Subcutaneous abdominal adipose tissue (tissue), 5 donors: Measurements from ENCODE around the gene LYG2.
"Not testable (repeated sequence)": the region's sequence is repeated elsewhere in the genome, so short reads cannot be mapped to it uniquely, and the experiment has no call there.

Source experiments
- H3K27ac ChIP-seq: one replicate; pipeline ENCODE4 v1.7.0; 2013; ENCODE audit warnings: low read depth, mild to moderate bottlenecking, inconsistent platforms, low read length, moderate library complexity
- H3K27me3 ChIP-seq, 5 donors: one replicate each; pipeline ENCODE4 v1.7.0; 2013; ENCODE audit warnings: low read length in 5 of 5, inconsistent platforms in 1 of 5; ENCODE audit not compliant: control insufficient read depth in 5 of 5, insufficient read depth in 4 of 5
- H3K36me3 ChIP-seq, 5 donors: one replicate each; pipeline ENCODE4 v1.7.0; 2013; ENCODE audit warnings: low read length in 5 of 5; ENCODE audit not compliant: control insufficient read depth in 5 of 5, insufficient read depth in 5 of 5
- H3K4me1 ChIP-seq, 5 donors: one replicate each; pipeline ENCODE4 v1.7.0; 2013; ENCODE audit warnings: low read length in 5 of 5, mild to moderate bottlenecking in 3 of 5, moderate library complexity in 1 of 5; ENCODE audit not compliant: control insufficient read depth in 5 of 5, insufficient read depth in 5 of 5
- H3K4me3 ChIP-seq, 5 donors: one replicate each; pipeline ENCODE4 v1.7.0; 2013; ENCODE audit warnings: low read length in 5 of 5, low read depth in 1 of 5
- H3K9ac ChIP-seq, 5 donors: one replicate each; pipeline ENCODE4 v1.7.0; 2013; ENCODE audit warnings: low read length in 5 of 5, mild to moderate bottlenecking in 4 of 5, moderate library complexity in 3 of 5
- H3K9me3 ChIP-seq, 5 donors: one replicate each; pipeline ENCODE4 v1.7.0; 2013; ENCODE audit warnings: low read length in 5 of 5; ENCODE audit not compliant: control insufficient read depth in 5 of 5
- donor health status: healthy.
- donor health status: healthy.
- donor health status: healthy.
- donor health status: healthy.
- donor health status: healthy.

The LYG2 gene

GRCh38 chr2:99261242-99261641 is 5.8 kb upstream of the LYG2 start:
- Histone ChIP-seq H3K36me3 (peaks cover 0 to 4% (median 0%) of the 10 kb centered on the region in 5 donors), H3K27me3 (no peaks in the 10 kb centered on the region), H3K4me3 (no peak overlapping the region), H3K9ac (no peak overlapping the region), H3K27ac (no peak overlapping the region), H3K4me1 (no peaks in the 10 kb centered on the region), H3K9me3 (no peaks in the 10 kb centered on the region)

GRCh38 chr2:99260184-99260583 is 4.7 kb upstream of the LYG2 start:
- H3K27ac ChIP-seq, result no peak overlapping the region
- no peaks in the 10 kb centered on the region for H3K9me3 ChIP-seq
- peaks cover 0 to 4% (median 0%) of the 10 kb centered on the region in 5 donors for H3K36me3 ChIP-seq
- no peak overlapping the region for H3K4me3 ChIP-seq
- H3K4me1 ChIP-seq, result no peaks in the 10 kb centered on the region
- H3K9ac ChIP-seq, result no peak overlapping the region
- no peaks in the 10 kb centered on the region for H3K27me3 ChIP-seq

- Histone ChIP-seq H3K27me3 (no peaks in the 10 kb centered on the region), H3K4me1 (no peaks in the 10 kb centered on the region), H3K36me3 (peaks cover 0 to 4% (median 0%) of the 10 kb centered on the region in 5 donors), H3K9me3 (no peaks in the 10 kb centered on the region), H3K4me3 (no peak overlapping the region), H3K27ac (no peak overlapping the region), H3K9ac (no peak overlapping the region)
These were observed 4.0 kb upstream of the LYG2 start for GRCh38 chr2:99259465-99259864.

GRCh38 chr2:99256677-99257076 is 1.2 kb upstream of the LYG2 start:
- no peaks in the 10 kb centered on the region for H3K36me3 ChIP-seq
- no peaks in the 10 kb centered on the region for H3K27me3 ChIP-seq
- H3K9ac ChIP-seq, result no peak overlapping the region
- no peak overlapping the region for H3K4me3 ChIP-seq
- H3K4me1 ChIP-seq, result no peaks in the 10 kb centered on the region
- no peaks in the 10 kb centered on the region for H3K9me3 ChIP-seq
- H3K27ac ChIP-seq, result no peak overlapping the region

DNA sequence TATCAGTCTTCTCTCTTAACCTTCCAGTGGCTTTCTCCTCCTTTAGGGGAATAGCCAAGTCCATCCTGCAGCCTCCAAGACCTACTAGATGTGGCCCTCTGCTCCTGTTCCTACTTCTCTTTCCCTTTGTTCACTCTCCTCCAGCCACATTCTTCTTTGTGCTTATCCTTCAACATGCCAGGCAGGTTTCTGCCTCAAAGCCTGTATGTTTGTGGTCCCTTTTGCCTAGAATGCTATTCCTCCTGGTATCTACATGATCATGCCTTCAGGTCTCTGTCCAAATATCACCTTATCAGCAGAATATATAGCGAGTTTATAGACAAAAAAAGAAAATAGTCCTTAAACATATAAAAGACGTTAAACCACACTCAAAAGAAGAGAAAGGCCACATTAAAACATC is 5.5 kb downstream of the LYG2 start:
- H3K27me3 ChIP-seq, result no peaks in the 10 kb centered on the region
- no peak overlapping the region for H3K9ac ChIP-seq
- no peak overlapping the region for H3K4me3 ChIP-seq
- H3K4me1 ChIP-seq, result no peaks in the 10 kb centered on the region
- H3K27ac ChIP-seq, result no peak overlapping the region
- peaks cover 0 to 3% (median 0%) of the 10 kb centered on the region in 5 donors for H3K9me3 ChIP-seq
- peaks cover 0 to 3% (median 0%) of the 10 kb centered on the region in 5 donors for H3K36me3 ChIP-seq

GRCh38 chr2:99242151-99242550 is 13.3 kb downstream of the LYG2 start:
- Histone ChIP-seq H3K27me3 (no peaks in the 10 kb centered on the region), H3K27ac (no peak overlapping the region), H3K9me3 (no peaks in the 10 kb centered on the region), H3K4me3 (no peak overlapping the region), H3K9ac (no peak overlapping the region), H3K4me1 (no peaks in the 10 kb centered on the region), H3K36me3 (peaks cover 0 to 3% (median 0%) of the 10 kb centered on the region in 5 donors)

DNA sequence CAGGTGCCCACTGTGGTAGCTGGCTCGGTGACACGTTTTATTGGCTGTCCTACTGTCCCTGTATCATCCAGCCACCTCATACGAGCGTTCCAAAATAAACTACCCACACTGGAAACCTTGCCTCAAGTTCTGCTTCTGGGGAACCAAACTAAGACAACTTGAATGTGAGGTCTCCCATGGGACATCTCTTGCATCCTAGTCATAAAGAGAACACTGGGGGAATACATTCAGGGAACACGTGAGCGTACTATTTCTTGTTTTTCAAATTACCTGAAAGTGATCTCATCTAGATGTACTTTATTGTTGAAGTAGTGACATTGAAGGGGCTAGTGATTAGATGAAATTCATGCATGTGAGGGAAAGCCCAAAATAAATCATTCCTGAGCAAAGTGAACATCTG is 15.0 kb downstream of the LYG2 start:
- no peak overlapping the region for H3K27ac ChIP-seq
- no peaks in the 10 kb centered on the region for H3K4me1 ChIP-seq
- H3K36me3 ChIP-seq, result no peaks in the 10 kb centered on the region
- no peak overlapping the region for H3K9ac ChIP-seq
- no peaks in the 10 kb centered on the region for H3K27me3 ChIP-seq
- no peaks in the 10 kb centered on the region for H3K9me3 ChIP-seq
- no peak overlapping the region for H3K4me3 ChIP-seq

DNA sequence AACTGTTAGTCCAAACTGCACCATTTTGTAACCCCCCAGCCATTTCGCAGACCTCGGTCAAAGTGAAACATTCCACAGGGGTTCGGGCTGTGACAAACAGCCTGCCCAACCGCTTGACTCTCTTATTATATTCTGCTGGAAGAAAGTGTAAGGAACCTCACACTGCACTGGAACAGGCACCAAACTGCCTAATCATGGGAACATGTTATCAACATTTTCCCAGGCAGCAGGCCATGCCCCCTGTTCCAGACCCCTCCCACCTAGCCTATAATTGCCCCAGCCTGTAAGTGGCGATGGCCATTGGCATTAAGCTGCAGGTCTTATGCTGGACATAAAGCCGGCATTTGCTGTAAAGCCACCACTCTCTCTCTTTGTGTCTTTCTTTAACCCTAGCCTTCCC is 16.9 kb downstream of the LYG2 start:
- Histone ChIP-seq H3K27me3 (no peaks in the 10 kb centered on the region), H3K27ac (no peak overlapping the region), H3K9ac (no peak overlapping the region), H3K4me1 (no peaks in the 10 kb centered on the region), H3K4me3 (no peak overlapping the region), H3K9me3 (no peaks in the 10 kb centered on the region), H3K36me3 (no peaks in the 10 kb centered on the region)

- not testable (repeated sequence) for H3K4me1 ChIP-seq, H3K9ac ChIP-seq, H3K4me3 ChIP-seq, H3K9me3 ChIP-seq, H3K27ac ChIP-seq, H3K36me3 ChIP-seq, H3K27me3 ChIP-seq
These were observed 22.3 kb downstream of the LYG2 start for GRCh38 chr2:99233177-99233576.

DNA sequence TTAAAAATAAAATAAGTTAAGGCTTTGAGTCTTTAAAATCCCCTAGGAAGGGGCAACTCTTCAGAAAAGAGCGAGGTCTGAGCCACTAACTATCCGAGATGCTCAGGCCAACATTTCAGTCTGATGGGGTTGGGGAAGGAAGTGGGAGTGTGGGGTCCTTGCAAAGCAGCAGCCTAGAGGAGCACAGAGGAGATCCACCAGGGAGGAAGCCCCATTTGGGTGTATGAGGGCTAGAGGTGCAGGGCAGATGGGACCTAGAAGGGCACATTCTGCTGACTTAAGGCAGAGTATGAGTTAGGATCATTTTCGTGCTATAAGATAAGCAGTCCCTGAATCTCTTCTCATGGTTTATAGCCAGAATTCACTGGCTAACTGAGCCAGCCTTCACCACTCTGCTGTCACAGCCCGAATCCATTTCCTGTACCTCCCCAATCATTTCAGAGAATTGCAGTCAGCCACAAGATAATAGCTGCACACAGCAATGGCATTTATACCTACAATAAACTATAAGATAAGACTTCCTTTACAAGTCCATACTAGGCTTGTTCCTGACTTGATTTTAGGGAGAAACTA is 37.5 kb downstream of the LYG2 start:
- no peaks in the 10 kb centered on the region for H3K27me3 ChIP-seq
- H3K4me3 ChIP-seq, result no peak overlapping the region
- no peaks in the 10 kb centered on the region for H3K9me3 ChIP-seq
- peaks cover 0 to 4% (median 0%) of the 10 kb centered on the region in 5 donors for H3K36me3 ChIP-seq
- H3K27ac ChIP-seq, result no peak overlapping the region
- H3K4me1 ChIP-seq, result peaks cover 0 to 2% (median 0%) of the 10 kb centered on the region in 5 donors
- no peak overlapping the region for H3K9ac ChIP-seq

- peaks cover 0 to 2% (median 0%) of the 10 kb centered on the region in 5 donors for H3K4me1 ChIP-seq
- no peak overlapping the region for H3K4me3 ChIP-seq
- H3K36me3 ChIP-seq, result peaks cover 0 to 4% (median 0%) of the 10 kb centered on the region in 5 donors
- H3K27me3 ChIP-seq, result no peaks in the 10 kb centered on the region
- no peaks in the 10 kb centered on the region for H3K9me3 ChIP-seq
- H3K9ac ChIP-seq, result no peak overlapping the region
- H3K27ac ChIP-seq, result no peak overlapping the region
These were observed 39.4 kb downstream of the LYG2 start for GRCh38 chr2:99216096-99216495.
